HG03575 (cell line): Measurements from ENCODE around the gene AFF1.

Experiments used
- ATAC-seq: cut with Tn5 transposase; IDR thresholded peaks from one replicate; pipeline ENCODE4 v1.9.1; 2021; ENCODE audit not compliant: unreplicated experiment, insufficient number of reproducible peaks, low FRiP score; ENCODE audit errors: extremely low read depth

Gene AFF1

DNA sequence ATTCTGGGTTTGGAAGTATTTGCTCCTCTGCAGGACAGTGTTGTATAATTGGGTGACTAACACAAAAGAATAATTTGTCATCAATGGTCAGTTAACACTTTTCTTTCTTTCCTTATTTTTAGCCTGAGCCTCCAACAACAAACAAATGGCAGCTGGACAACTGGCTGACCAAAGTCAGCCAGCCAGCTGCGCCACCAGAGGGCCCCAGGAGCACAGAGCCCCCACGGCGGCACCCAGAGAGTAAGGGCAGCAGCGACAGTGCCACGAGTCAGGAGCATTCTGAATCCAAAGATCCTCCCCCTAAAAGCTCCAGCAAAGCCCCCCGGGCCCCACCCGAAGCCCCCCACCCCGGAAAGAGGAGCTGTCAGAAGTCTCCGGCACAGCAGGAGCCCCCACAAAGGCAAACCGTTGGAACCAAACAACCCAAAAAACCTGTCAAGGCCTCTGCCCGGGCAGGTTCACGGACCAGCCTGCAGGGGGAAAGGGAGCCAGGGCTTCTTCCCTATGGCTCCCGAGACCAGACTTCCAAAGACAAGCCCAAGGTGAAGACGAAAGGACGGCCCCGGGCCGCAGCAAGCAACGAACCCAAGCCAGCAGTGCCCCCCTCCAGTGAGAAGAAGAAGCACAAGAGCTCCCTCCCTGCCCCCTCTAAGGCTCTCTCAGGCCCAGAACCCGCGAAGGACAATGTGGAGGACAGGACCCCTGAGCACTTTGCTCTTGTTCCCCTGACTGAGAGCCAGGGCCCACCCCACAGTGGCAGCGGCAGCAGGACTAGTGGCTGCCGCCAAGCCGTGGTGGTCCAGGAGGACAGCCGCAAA, 179.6 kb downstream of the AFF1 start:
- no peak for ATAC-seq

DNA sequence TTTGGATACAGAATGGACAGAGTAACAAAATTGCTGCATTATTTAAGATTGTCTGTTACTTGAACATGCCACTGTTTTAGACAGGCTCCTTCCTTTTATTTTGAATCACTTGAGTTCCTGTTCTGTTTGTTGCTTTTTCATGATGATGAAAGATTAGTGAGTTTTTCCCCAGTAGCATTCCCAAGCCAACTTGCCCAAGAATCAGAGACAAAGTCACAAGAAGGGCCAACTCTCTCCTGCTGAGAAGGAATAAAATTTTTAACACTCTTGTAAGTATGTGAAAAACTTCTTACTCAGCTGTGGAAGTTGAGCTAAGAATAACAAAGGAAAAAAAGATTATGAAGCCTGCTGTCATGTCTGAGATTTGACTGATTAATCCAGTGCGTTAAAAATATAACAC, 181.4 kb downstream of the AFF1 start:
- ATAC-seq: no peak

DNA sequence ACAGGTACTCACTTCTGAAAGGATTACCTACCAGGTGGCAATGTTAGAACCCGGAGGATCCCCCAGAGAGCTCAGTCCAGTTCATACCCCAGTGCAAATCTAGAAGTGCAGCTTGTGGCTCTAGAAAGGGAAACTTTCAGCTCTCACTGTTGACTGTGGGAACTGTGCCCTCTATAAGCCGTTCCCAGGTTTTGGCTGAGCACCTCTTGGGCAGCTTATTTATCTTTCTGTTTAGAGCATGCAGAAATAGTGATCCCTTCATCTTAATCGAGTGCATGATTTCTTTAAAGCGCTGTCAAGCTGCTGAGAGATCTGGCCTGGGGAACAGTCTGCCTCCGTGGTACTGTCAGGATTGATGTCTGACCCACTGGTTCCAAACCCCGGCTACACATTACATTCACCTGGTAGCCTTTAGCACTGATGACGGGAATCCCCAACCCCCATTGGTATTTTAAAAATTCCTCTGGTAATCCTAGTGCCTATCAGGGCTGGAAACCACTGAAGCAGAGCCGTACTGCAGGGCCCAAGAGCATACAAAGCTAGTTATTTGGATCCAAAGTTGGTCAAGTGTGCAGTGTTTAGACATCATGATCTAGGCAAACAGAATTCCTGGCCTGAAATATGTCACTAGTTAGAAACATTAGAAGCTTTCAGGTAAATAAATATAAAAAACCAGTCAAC, 182.4 kb downstream of the AFF1 start:
- no peak for ATAC-seq

DNA sequence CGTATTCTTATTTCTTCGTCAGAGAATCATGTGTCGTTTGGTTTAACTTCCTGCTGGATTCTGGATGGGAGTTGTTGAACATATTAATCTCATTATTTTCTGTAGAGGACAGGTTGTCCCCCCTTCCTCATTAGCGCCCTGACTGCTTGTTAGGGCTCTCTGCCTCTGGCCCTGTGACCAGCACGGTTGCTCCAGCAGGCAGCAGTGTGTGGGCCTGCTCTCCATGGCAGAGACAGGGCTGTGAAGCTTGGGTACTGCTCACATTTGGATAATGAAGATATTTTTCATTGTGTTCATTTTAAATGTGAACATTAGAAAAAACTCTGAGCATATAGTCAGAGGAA, 182.9 kb downstream of the AFF1 start:
- no peak for ATAC-seq

DNA sequence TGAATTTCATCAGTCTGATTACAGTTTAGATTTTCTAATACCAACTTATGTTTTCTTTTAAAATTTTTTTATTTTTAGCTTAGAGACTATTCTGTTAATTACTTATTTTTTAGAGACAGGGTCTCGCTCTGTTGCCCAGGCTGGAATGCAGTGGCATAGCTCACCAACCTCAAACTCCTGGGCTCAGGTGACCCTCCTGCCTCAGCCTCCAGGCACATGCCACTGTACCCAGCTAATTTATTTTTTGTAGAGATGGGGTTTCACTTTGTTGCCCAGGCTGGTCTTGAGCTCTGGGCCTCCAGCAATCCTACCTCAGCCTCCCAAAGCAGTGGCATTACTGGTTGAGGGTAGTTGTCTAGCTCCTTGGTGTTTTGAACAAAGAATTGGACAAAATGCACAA, 183.6 kb downstream of the AFF1 start:
- no peak for ATAC-seq

DNA sequence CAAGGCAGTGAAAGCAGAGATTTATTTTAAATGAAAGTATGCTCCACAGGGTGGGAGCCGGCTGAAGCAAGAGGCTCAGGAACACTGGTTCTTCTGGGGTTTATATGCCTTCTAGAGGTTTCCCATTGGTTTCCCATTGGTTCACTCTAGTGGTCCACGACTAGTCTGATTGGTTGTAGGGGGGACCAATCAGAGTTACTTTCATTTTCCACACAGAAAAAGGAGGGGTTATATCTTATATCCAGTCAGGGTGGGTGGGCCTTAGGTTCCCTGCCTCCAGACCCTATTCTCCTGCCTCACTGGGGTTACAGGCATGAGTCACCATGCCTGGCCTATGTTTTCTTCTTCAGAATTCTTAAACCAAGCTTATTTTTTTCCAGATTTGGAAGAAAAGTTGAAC, 184.0 kb downstream of the AFF1 start:
- no peak for ATAC-seq

DNA sequence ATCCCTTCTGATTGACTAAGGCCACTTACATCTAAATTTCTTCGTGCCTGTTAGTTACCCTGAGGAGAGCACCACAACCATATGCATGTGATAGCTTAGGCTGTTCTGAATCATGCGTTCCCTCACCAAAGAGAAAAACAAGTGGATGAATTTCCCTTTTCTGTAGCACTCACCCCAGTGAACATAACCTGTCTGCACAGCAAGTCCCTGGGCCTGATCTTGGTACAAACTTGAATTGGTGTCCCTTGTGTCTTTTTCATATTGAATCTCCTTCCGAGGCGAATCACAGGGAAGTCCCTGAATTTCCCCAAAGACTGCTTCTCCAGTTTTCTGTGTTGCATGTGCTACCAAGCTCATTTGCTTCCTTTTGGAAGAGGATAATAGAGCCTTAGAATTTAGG, 185.2 kb downstream of the AFF1 start:
- ATAC-seq: no peak

DNA sequence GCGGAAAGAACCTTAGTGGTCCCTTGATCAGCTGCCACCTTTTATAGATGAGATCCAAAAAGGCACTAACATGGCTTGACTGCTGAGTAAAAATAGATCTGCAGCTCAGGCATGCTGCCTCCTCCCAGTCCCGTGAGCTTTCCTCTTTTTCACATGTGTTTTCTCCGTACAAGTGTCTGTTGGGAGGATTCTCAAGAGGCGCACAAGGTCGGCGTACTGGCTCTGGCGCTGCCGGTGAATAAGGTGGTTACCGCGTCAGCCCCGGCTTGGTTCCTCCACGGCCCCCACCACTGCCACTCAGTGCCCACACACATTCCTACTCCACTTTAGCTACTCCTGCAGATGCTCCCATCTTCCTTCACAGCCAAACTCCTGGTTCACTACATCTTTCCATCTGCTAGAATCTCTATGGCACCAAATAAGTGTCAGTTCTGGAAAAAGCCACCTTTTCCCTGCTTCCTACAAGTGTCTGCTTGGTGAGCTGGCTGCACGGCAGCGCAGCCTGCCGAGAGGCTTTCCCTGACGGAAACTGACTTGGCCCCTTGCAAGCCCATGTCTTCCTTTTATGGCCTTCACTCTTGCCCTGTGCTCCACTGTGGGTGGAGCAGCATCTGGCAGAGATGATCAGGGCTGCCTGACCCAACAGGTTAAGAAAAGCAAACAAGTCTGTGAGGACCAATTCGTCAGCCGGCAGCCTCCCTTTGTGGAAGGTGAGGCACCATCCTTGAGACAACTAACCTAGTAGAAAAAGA, 185.8 kb downstream of the AFF1 start:
- ATAC-seq: no peak

DNA sequence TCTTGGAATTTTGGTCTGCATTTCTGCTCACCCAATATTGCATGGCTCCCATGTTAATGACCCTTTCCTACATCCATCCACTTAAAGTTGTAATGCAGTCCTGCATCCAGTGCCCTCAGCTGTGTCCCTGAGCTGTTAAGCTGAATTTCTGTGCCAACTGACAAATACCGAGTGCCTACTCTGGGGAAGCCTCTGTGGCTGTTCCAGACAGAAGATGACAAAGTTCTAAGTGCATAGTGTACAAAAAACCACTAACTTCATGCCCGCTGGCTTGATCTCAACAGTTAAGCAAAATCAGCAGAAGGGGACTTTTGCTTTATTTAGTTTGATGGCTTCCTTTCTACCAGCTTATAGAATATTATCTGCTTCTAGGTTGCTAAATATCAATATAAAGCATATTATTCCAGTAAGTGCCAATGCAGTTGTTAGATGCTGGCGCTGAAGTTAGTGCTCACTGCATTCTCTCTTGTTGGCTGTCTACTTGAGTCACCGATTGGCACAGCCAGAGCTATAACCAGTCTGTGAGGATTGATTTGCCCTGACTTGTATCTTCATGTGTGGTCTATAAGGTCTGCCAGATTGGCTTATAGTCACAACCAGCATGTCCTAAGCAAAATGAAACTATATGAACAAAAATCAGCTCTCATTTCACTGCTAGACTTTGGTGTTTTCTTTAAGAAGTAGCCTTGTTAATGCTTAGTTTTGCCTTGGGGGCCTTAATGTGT, 186.7 kb downstream of the AFF1 start:
- ATAC-seq: no peak

DNA sequence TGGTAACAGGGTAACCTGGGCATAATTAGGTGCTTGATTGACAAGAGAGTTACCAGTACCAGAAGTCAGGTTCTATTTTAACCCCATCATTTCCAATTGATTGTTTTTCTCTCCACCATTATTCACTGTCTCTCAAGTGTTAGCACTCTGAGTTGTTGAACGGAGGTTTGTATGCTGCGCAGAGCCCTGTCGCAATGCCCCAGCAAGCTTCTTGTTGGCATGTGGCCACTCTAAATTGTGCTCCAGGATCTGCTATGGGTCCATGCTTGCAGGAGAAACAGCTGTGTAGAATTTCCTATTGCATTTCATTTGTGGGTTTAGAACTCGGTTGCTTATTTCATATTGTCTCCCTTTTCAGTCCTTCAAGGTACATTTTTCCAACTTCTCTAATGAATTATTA, 187.4 kb downstream of the AFF1 start:
- ATAC-seq: no peak

DNA sequence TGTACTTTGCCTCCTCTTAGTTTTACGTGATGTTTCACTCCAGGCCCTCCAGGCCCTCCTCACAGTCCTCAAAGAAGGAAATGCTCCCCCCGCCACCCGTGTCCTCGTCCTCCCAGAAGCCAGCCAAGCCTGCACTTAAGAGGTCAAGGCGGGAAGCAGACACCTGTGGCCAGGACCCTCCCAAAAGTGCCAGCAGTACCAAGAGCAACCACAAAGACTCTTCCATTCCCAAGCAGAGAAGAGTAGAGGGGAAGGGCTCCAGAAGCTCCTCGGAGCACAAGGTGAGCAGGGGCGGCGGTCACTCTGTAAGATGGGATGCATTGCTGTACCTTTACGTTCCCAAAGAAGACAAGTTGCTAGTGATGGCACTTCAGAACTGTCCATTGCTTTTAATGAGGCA, 191.2 kb downstream of the AFF1 start:
- no peak for ATAC-seq

DNA sequence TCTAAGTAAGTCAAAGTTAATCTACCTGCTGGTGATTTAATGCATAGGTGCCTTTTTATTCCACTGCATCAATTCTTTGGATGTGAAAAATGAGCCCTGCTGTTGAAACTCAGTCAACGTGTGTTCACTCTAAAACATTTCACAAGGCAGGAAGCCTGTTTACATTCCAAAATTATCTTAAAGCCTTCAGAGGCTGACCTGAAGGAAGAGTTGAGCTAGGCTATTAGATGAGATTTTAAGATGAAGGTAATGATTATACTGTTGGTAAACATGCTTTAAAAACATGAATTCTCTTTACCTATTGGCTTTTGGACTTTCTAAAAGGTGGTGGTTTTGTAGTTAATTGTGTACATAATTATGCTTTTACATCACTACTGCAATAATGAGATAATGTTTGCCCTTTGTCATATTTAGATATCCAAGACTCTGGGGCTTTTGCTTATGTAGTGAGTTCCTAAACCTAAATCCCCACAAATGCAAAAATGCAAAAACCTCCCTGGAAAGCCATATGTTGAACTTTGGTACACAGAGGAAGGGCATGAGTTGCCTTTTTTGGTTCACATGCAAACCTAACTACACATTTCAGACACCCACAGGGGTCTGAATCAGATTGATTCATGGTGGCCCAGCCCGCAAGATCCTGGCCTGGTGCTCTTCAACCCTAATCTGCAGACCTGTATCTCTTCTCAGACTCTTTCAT, 193.3 kb downstream of the AFF1 start:
- no peak for ATAC-seq

DNA sequence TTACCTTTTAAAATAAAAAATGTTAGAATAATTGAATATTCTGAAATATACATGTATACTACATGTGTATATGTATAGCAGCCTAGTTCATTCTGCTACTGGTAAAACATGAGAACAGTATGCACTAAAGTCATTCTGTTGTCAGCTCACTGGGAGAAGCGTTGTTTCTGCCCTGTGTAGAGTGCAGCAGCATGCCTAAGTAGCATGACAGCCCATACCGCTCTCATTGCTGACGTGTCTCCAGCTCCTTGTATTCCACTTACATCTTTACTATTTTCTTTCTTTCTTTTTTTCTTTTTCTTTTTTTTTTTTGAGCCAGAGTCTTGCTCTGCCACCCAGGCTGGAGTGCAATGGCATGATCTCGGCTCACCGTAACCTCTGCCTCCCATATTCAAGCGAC, 194.9 kb downstream of the AFF1 start:
- ATAC-seq: no peak

DNA sequence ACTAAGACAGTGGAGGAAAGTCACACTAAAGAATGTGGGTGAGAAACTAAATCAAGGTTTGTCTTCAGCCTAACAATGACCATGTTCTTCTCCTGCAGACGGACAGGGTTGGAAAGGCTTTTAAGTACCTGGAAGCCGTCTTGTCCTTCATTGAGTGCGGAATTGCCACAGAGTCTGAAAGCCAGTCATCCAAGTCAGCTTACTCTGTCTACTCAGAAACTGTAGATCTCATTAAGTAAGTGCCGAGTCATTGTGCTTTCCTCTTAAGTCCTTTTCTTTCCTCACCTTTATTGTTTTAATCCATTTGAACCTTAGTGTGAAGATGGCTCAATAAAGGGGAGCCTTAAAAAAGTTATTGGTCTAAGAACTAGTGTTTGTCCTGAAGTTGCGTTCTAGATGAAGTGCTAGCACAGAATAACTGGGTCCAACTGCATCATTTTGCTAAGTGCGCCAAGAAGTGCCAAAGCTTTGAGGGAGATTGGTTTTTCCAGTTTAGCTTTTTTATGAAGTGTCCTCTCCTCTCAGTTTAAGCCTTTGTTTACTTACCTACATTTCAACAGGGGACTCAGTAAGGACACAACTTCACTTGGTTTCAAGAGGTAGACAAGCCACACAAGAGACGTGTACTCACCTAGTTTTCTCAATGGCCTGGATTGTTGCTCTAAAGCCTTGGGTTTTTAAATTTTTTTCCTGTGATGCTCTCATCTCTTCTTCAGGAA, 196.3 kb downstream of the AFF1 start:
- ATAC-seq: no peak

DNA sequence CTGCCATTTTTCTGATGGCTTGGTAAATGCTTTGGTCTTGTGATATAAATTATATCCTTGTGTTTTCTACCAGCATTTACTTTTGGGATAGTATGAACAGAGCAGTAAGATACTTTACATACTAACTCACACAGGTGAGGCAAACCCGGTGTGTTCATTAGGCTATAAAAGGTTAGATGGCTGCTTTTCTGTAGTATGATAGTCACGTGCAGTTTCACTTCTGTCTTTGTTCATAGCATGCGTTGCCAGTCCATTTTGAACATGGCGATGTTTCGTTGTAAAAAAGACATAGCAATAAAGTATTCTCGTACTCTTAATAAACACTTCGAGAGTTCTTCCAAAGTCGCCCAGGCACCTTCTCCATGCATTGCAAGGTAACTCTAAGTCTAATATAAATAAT, 197.2 kb downstream of the AFF1 start:
- no peak for ATAC-seq

DNA sequence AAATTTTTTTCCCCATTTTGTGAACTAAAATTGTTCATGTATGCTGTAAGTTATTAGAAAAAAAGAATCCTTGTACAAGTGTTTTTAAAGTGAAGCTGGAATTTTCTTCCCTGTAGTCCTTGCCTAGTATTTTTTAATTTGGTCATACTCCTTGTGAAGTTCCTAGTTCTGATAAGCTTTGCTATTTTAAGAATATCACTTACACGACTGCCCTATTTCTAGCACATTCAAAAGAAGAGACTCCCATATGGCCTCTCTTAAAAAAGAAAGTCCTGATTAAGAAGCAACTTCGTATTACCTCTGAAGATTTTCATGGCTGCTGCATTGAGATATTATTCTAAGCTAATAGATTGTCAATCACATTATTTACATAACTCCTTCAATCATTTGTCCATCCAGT, 198.4 kb downstream of the AFF1 start:
- no peak for ATAC-seq

DNA sequence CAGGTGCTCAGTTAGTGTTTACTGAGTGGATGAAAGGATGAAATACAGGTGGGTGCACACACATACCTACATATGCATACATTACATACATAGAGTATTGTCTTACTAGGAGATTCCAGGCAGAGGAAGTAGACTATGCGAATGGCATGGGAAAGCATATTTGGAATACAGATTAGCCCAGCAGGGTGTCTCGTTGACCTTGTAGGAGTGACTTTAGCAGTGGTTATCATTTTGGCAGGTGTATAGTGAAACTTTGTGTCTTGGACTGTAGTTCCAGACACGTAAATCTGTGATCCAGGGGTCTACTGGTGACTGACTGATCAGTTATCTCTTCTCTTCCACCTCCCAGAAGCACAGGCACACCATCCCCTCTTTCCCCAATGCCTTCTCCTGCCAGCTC, 199.3 kb downstream of the AFF1 start:
- no peak for ATAC-seq

DNA sequence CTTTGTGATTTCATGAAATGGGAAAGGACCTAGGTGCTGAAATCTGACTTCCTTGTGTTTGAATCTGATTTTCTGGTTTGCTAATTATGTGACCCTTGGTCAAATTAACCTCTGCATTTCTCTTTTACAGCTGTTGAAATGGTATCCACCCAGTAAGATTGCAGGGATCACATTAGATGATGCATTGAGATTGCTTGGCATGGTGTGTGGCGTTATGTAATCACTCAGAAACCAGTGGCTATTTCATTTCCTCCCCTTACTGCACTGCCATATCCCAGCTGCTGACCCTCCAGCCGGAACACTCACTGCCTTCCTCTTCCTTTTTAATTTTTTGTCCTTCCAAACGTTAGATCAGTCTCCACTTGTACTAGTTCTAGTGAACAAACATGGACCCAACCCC, 206.6 kb downstream of the AFF1 start:
- no peak for ATAC-seq
